ENCODE results near the gene PCTP. TPM values are rescaled to one million over a fixed set of nuclear protein-coding genes. Genes with fewer than 3 reads are reported as not detected.

PCTP gene
- total and polyA plus RNA-seq, 7 donors: 20.8 to 64.7 (median 25.0) TPM

- Histone ChIP-seq H3K4me1 (peaks cover 0 to 5% (median 0%) of the 10 kb centered on the region in 4 donors), H3K9me3 (no peaks in the 10 kb centered on the region), H3K36me3 (no peaks in the 10 kb centered on the region), H3K27ac (no peak overlapping the region), H3K4me3 (no peak overlapping the region), H3K27me3 (no peaks in the 10 kb centered on the region)
- 85 to 92% methylated on average over 10 of the region's 10 CpGs for WGBS, 2 donors
- no peak for DNase-seq
- TF ChIP-seq POLR2A (IDR thresholded peaks at IDR 0.05) (no peak), EP300 (IDR thresholded peaks at IDR 0.05) (no peak), POLR2AphosphoS5 (IDR thresholded peaks at IDR 0.05) (no peak), CTCF (IDR thresholded peaks at IDR 0.05) (no peak)
- intact Hi-C loops (cut with DNase I): no loop called here
Observed at GRCh38 chr17:55740511-55741355, 10.1 kb upstream of the PCTP start.

- TF ChIP-seq POLR2AphosphoS5 (IDR thresholded peaks at IDR 0.05) (no peak), POLR2A (IDR thresholded peaks at IDR 0.05) (no peak), EP300 (IDR thresholded peaks at IDR 0.05) (no peak), CTCF (IDR thresholded peaks at IDR 0.05) (no peak)
- Histone ChIP-seq H3K36me3 (no peaks in the 10 kb centered on the region), H3K4me1 (no peaks in the 10 kb centered on the region), H3K27me3 (no peaks in the 10 kb centered on the region), H3K9me3 (no peaks in the 10 kb centered on the region), H3K27ac (no peak overlapping the region), H3K4me3 (no peak overlapping the region)
- no peak for DNase-seq
- 79 to 83% methylated on average over 3 of the region's 3 CpGs for WGBS, 2 donors
- intact Hi-C loops (cut with DNase I): no loop called here
Observed at GRCh38 chr17:55741356-55741700, 9.5 kb upstream of the PCTP start.

- Histone ChIP-seq H3K27ac (no peak overlapping the region), H3K4me1 (no peaks in the 10 kb centered on the region), H3K9me3 (no peaks in the 10 kb centered on the region), H3K4me3 (no peak overlapping the region), H3K36me3 (no peaks in the 10 kb centered on the region), H3K27me3 (no peaks in the 10 kb centered on the region)
- intact Hi-C loops (cut with DNase I): no loop called here
- 68 to 81% methylated on average over 12 of the region's 12 CpGs for WGBS, 2 donors
- TF ChIP-seq CTCF (IDR thresholded peaks at IDR 0.05) (no peak), EP300 (IDR thresholded peaks at IDR 0.05) (no peak), POLR2A (IDR thresholded peaks at IDR 0.05) (no peak), POLR2AphosphoS5 (IDR thresholded peaks at IDR 0.05) (no peak)
- DNase-seq: no peak
Observed at GRCh38 chr17:55742272-55743102, 8.4 kb upstream of the PCTP start.

GRCh38 chr17:55743103-55743679, 7.7 kb upstream of the PCTP start:
- no peak for DNase-seq
- no peak overlapping the region for H3K27ac ChIP-seq
- no peaks in the 10 kb centered on the region for H3K4me1 ChIP-seq
- H3K36me3 ChIP-seq: no peaks in the 10 kb centered on the region
- no peaks in the 10 kb centered on the region for H3K27me3 ChIP-seq
- intact Hi-C loops (cut with DNase I): no loop called here
- H3K4me3 ChIP-seq: no peak overlapping the region
- TF ChIP-seq CTCF (IDR thresholded peaks at IDR 0.05) (no peak), EP300 (IDR thresholded peaks at IDR 0.05) (no peak), POLR2AphosphoS5 (IDR thresholded peaks at IDR 0.05) (no peak), POLR2A (IDR thresholded peaks at IDR 0.05) (no peak)
- WGBS, 2 donors: 22 to 56% methylated on average over 3 of the region's 3 CpGs
- no peaks in the 10 kb centered on the region for H3K9me3 ChIP-seq
